HepG2 (cell line): ENCODE measurements around the gene HELZ. TPM values are rescaled to one million over a fixed set of nuclear protein-coding genes. Genes with fewer than 3 reads are reported as not detected.

Source experiments
- ATAC-seq: fragments of 200-7000 bp; cut with Tn5 transposase; 3 replicates; pipeline ENCODE4 v1.9.1; 2020; ENCODE audit warnings: mild to moderate bottlenecking, moderate library complexity
- BruUV-seq: library from RNA; stranded (reverse); fragments of 400-500 nt; replicated peaks from 2 replicates; lab custom pipeline; 2021; lab: Mats Ljungman, UMichigan
- CTCF ChIA-PET: fragments of 300-600 bp; formaldehyde crosslinking; extraction: SDS; loops from one replicate; lab custom pipeline; 2021; ENCODE audit warnings: low total read pairs, inconsistent platforms, low intra/inter-chr PET ratio; lab: Yijun Ruan, JAX
- POLR2A ChIA-PET: fragments of 350-600 bp; sonication (Branson Sonifier 250); formaldehyde crosslinking; loops from one replicate; lab custom pipeline; 2020; ENCODE audit warnings: antibody characterized with exemption, inconsistent platforms; lab: Yijun Ruan, JAX
- DNase-seq: peaks from one replicate; pipeline ENCODE4 v3.0.0-alpha.2; 2015; ENCODE audit warnings: low spot score
- FAIRE-seq: peaks from 3 replicates; lab custom pipeline; 2011; peaks lifted over from hg19 to GRCh38; lab: Jason Lieb, UNC
- H2AFZ ChIP-seq: one replicate; pipeline ENCODE4 v1.6.1; 2011; ENCODE audit warnings: low read length, inconsistent platforms
- H3K27ac ChIP-seq: fragments of 300-600 bp; 3 replicates; pipeline ENCODE4 v1.8.0; 2011; ENCODE audit warnings: mixed run types, mild to moderate bottlenecking, mixed read lengths, low read length, inconsistent platforms; ENCODE audit not compliant: insufficient read depth; ENCODE audit errors: extremely low read length
- H3K27me3 ChIP-seq, 2 experiments: fragments of 200-600 bp in 1 of 2; 2 replicates in 1 of 2; 3 replicates in 1 of 2; pipeline versions ENCODE4 v1.6.0 to v1.8.0; 2011; ENCODE audit warnings: low read length in 2 of 2, mild to moderate bottlenecking in 2 of 2, moderate library complexity in 2 of 2, inconsistent platforms in 1 of 2; ENCODE audit not compliant: insufficient read depth in 2 of 2, control insufficient read depth in 1 of 2
- H3K36me3 ChIP-seq, 2 experiments: fragments of 200-600 bp in 1 of 2; replicated peaks in 1 of 2; 2 replicates in 1 of 2; 3 replicates in 1 of 2; pipeline versions ENCODE4 v1.5.1 to v1.8.0; 2011; ENCODE audit warnings: low read length in 2 of 2, inconsistent platforms in 1 of 2; ENCODE audit not compliant: insufficient read depth in 2 of 2, control insufficient read depth in 1 of 2
- H3K4me1 ChIP-seq: 2 replicates; pipeline ENCODE4 v1.5.1; 2012; ENCODE audit warnings: low read length, inconsistent platforms; ENCODE audit not compliant: insufficient read depth
- H3K4me2 ChIP-seq: 2 replicates; pipeline ENCODE4 v1.6.0; 2011; ENCODE audit warnings: low read depth, low read length, inconsistent platforms
- H3K4me3 ChIP-seq, 3 experiments: fragments of 200-600 bp in 1 of 3; sonication (generic), shearing (Covaris generic) in 1 of 3; replicated peaks in 1 of 3; 2 replicates each; pipeline ENCODE4 v1.5.1; 2011 to 2016; ENCODE audit warnings: low read length in 3 of 3, inconsistent platforms in 2 of 3, low read depth in 2 of 3, mild to moderate bottlenecking in 2 of 3, control low read depth in 1 of 3, mixed read lengths in 1 of 3; ENCODE audit not compliant: insufficient read depth in 1 of 3
- H3K79me2 ChIP-seq: one replicate; pipeline ENCODE4 v1.6.1; 2011; ENCODE audit warnings: low read length, inconsistent platforms; ENCODE audit not compliant: insufficient read depth
- H3K9ac ChIP-seq: 2 replicates; pipeline ENCODE4 v1.6.0; 2011; ENCODE audit warnings: mild to moderate bottlenecking, low read depth, low read length, inconsistent platforms; ENCODE audit not compliant: insufficient read depth
- H3K9me3 ChIP-seq: 2 replicates; pipeline ENCODE4 v1.5.1; 2012; ENCODE audit warnings: mild to moderate bottlenecking, low read length
- H4K20me1 ChIP-seq: 2 replicates; pipeline ENCODE4 v1.6.0; 2011; ENCODE audit warnings: inconsistent platforms, mild to moderate bottlenecking, low read length, moderate library complexity; ENCODE audit not compliant: insufficient read depth
- ARID3A ChIP-seq: IDR thresholded peaks from 2 replicates; pipeline ENCODE4 v1.6.1; 2012; ENCODE audit warnings: low read depth, low read length, improper control_type of control experiment
- BATF2 ChIP-seq: sonication (generic); formaldehyde crosslinking; IDR thresholded peaks from 2 replicates; pipeline ENCODE4 v1.8.0; 2022; ENCODE audit warnings: mild to moderate bottlenecking, missing genetic modification reagents, moderate library complexity
- GTF2F1 ChIP-seq: fragments of 150-350 bp; IDR thresholded peaks from 2 replicates; pipeline ENCODE4 v1.6.1; 2014; ENCODE audit warnings: low read length
- HHEX ChIP-seq: IDR thresholded peaks from 2 replicates; pipeline ENCODE4 v1.6.1; 2016; ENCODE audit warnings: control low read depth
- MAFF ChIP-seq: IDR thresholded peaks from 2 replicates; pipeline ENCODE4 v1.6.1; 2011; ENCODE audit warnings: low read depth, low read length, improper control_type of control experiment
- MAFK ChIP-seq, 2 experiments: IDR thresholded peaks in 1 of 2; conservative IDR thresholded peaks in 1 of 2; 2 replicates each; pipeline ENCODE4 v1.6.1; 2011; ENCODE audit warnings: improper control_type of control experiment in 2 of 2, low read length in 2 of 2
- POLR2AphosphoS2 ChIP-seq: IDR thresholded peaks from 2 replicates; pipeline ENCODE4 v1.6.1; 2011; ENCODE audit warnings: low read depth, low read length, improper control_type of control experiment
- PRPF4 ChIP-seq: fragments of 200-400 bp; formaldehyde crosslinking; IDR thresholded peaks from 2 replicates; pipeline ENCODE4 v1.6.1; 2016; ENCODE audit warnings: low read length, low read depth; ENCODE audit not compliant: poor library complexity, severe bottlenecking
- TBL1XR1 ChIP-seq: fragments of 150-350 bp; IDR thresholded peaks from 2 replicates; pipeline ENCODE4 v1.6.1; 2014; ENCODE audit warnings: borderline replicate concordance, low read length; ENCODE audit not compliant: partially characterized antibody
- ZHX2 ChIP-seq, 2 experiments: sonication (generic) in 1 of 2; formaldehyde crosslinking in 1 of 2; IDR thresholded peaks; 2 replicates each; pipeline versions ENCODE4 v1.6.1 to v1.9.0; 2014 to 2022; ENCODE audit warnings: antibody characterized with exemption in 1 of 2, borderline replicate concordance in 1 of 2, inconsistent platforms in 1 of 2, low read depth in 1 of 2, missing genetic modification reagents in 1 of 2
- ZNF639 ChIP-seq: conservative IDR thresholded peaks from 2 replicates; pipeline ENCODE4 v1.6.1; 2018; ENCODE audit warnings: missing genetic modification reagents
- WGBS: methylation state at CpG from one replicate; pipeline ENCODE4 v1.1.6; 2017; ENCODE audit warnings: low lambda C conversion rate; 5-methylcytosine and 5-hydroxymethylcytosine counted together
- in situ Hi-C: cut with HindIII; loops from 2 replicates; pipeline ENCODE4 v1.10.0; 2017; ENCODE audit warnings: low pct_unique_long_range_greater_than_20kb; ENCODE audit not compliant: extremely low pct_ligation_motif_present
- intact Hi-C: fragments of 100-400 bp; cut with micrococcal nuclease; formaldehyde crosslinking; loops from one replicate; pipeline ENCODE4 v1.10.0; 2022; ENCODE audit not compliant: unreplicated experiment
- polyA plus RNA-seq, 8 experiments: library from polyadenylated mRNA; depleted of rRNA in 3 of 8; stranded (reverse) in 7 of 8; unstranded in 1 of 8; fragments of >200 nt; fragmentation: Illumina TruSeq in 4 of 8; extraction: Trizol in 4 of 8; gene quantifications; 2 replicates each; pipeline versions ENCODE4 v1.2.1 to v1.2.3, GENCODE V29; 2011 to 2016; ENCODE audit warnings: low read depth in 4 of 8, missing spikeins in 1 of 8, mixed read lengths in 1 of 8; ENCODE audit not compliant: insufficient read depth in 1 of 8
- total RNA-seq, 5 experiments: library from RNA; depleted of rRNA; stranded (reverse); fragments of >200 nt; fragmentation: Illumina TruSeq; extraction: Trizol; gene quantifications; 2 replicates each; pipeline ENCODE4 v1.2.3, GENCODE V29; 2016; ENCODE audit warnings: low read depth in 1 of 5

The HELZ gene
- total and polyA plus RNA-seq, 2 of the 13 experiments (the other 11 are each of a cell fraction or from before 2014, with no cell fraction given): 35.3 to 52.4 TPM

GRCh38 chr17:67071595-67071994, 173.4 kb downstream of the HELZ start (continued):
- TF ChIP-seq TBL1XR1 (no peak), PRPF4 (no peak)

- Histone ChIP-seq H3K79me2 (no peaks in the 10 kb centered on the region), H3K4me2 (no peak overlapping the region), H3K4me1 (peaks cover 7% of the 10 kb centered on the region), H2AFZ (no peak overlapping the region), H3K36me3 (peaks cover 4% of the 10 kb centered on the region in 2 experiments; a peak in 4 of 5 replicates), H3K27ac (no peak overlapping the region), H3K27me3 (no peaks in the 10 kb centered on the region), H3K9me3 (no peaks in the 10 kb centered on the region), H3K9ac (no peak overlapping the region), H4K20me1 (no peaks in the 10 kb centered on the region), H3K4me3 (no peak overlapping the region)
- ChIA-PET CTCF (no interaction called here), POLR2A (no interaction called here)
- FAIRE-seq (no peak), ATAC-seq (no peak), DNase-seq (no peak)
- WGBS: 98% methylated on average over 5 of the region's 5 CpGs
- intact Hi-C loops: no loop called here
- in situ Hi-C loops: no loop called here
- no peak for TF ChIP-seq ZNF639
- no peak for TF ChIP-seq ZHX2 (IDR thresholded peaks at IDR 0.05; ENCODE audit: low read depth)
- no peak for TF ChIP-seq ZHX2 (CRISPR knock-in tag; IDR thresholded peaks at IDR 0.05; ENCODE audit: borderline replicate concordance)
- no peak for TF ChIP-seq GTF2F1
- peak; percentile 60 to 81 for TF ChIP-seq MAFK (conservative IDR thresholded peaks at IDR 0.05 in 1 of 2, IDR thresholded peaks at IDR 0.05 in 1 of 2; ENCODE audit: low read length in 2 of 2)
- TF ChIP-seq BATF2 (CRISPR knock-in tag): no peak
- no peak for TF ChIP-seq ARID3A
- TF ChIP-seq HHEX (CRISPR knock-in tag): no peak
- TF ChIP-seq MAFF: peak; percentile 67
- 0 out of 2 replicates have a peak, but pooled peaks have one; percentile 44 for TF ChIP-seq POLR2AphosphoS2
- BruUV-seq: no TSS peak
Observed at GRCh38 chr17:67069603-67070136, 175.3 kb downstream of the HELZ start.
